Peyer's patch (tissue), 4 donors: ENCODE results near the gene PCDHGB1. TPM values are rescaled to one million over a fixed set of nuclear protein-coding genes. Genes with fewer than 3 reads are reported as not detected.
A peak's percentile ranks its signal among the peaks of the same experiment; 100 is the strongest.

Experiments
- DNase-seq, 3 donors: peaks; one replicate each; pipeline ENCODE4 v3.0.0-alpha.2; 2017 to 2019
- H3K27ac ChIP-seq, 4 donors: fragments of 200-600 bp; sonication (generic); one replicate each; pipeline ENCODE4 v1.5.1; 2016 to 2019
- H3K27me3 ChIP-seq, 2 donors: fragments of 200-600 bp; sonication (generic); one replicate each; pipeline ENCODE4 v1.5.1; 2019
- H3K36me3 ChIP-seq, 3 donors: fragments of 200-600 bp; sonication (generic); one replicate each; pipeline ENCODE4 v1.5.1; 2016 to 2019
- H3K4me1 ChIP-seq, 4 donors: fragments of 200-600 bp; sonication (generic); one replicate each; pipeline ENCODE4 v1.5.1; 2016 to 2019
- H3K4me3 ChIP-seq, 4 donors: fragments of 200-600 bp; sonication (generic); 1 replicate in 3 of 4; 2 replicates in 1 of 4; pipeline ENCODE4 v1.5.1; 2016 to 2019; ENCODE audit warnings: mild to moderate bottlenecking in 1 of 4
- H3K9me3 ChIP-seq, 4 donors: fragments of 200-600 bp; sonication (generic); one replicate each; pipeline ENCODE4 v1.5.1; 2016 to 2019; ENCODE audit warnings: mild to moderate bottlenecking in 1 of 4
- CTCF ChIP-seq, 6 experiments: fragments of 450-650 bp in 4 of 6; fragments of 200-600 bp in 2 of 6; sonication (generic) in 1 of 6; IDR thresholded peaks; one replicate each; pipeline ENCODE4 v1.5.1; 2017 to 2019; ENCODE audit warnings: antibody characterized with exemption in 6 of 6, mild to moderate bottlenecking in 3 of 6, moderate library complexity in 1 of 6
- POLR2A ChIP-seq, 2 donors: fragments of 450-650 bp; IDR thresholded peaks; one replicate each; pipeline ENCODE4 v1.5.1; 2017; ENCODE audit warnings: antibody characterized with exemption in 2 of 2, mild to moderate bottlenecking in 2 of 2, moderate library complexity in 2 of 2
- total RNA-seq, 4 donors: library from RNA; depleted of rRNA; stranded (reverse); fragments of >200 nt; gene quantifications; one replicate each; pipeline ENCODE4 v1.1.0, GENCODE V29; 2016

PCDHGB1 gene
- total RNA-seq, 4 donors from 2014 or later, result 0.27 to 0.53 (median 0.47) TPM; not detected in 1

GRCh38 chr5:141363952-141364660 lies 14.2 kb downstream of the PCDHGB1 start, which contains the start of gene PCDHGA5:
TSS of gene PCDHGA5 (plus strand) at chr5:141364162. CDS start at chr5:141364331, 169 bp downstream.
- TF ChIP-seq POLR2A (IDR thresholded peaks at IDR 0.05), result no peak
- no peak for TF ChIP-seq CTCF (IDR thresholded peaks at IDR 0.05)
- Histone ChIP-seq H3K27me3 (no peaks in the 10 kb centered on the region), H3K9me3 (peaks cover 0 to 80% (median 10%) of the 10 kb centered on the region in 4 donors), H3K36me3 (no peaks in the 10 kb centered on the region), H3K4me3 (no peak within 1 kb of the TSS), H3K4me1 (no peaks in the 10 kb centered on the region), H3K27ac (no peak within 1 kb of the TSS)
- DNase-seq, result no peak

GRCh38 chr5:141366016-141366896 lies 16.4 kb downstream of the PCDHGB1 start:
- TF ChIP-seq CTCF (IDR thresholded peaks at IDR 0.05) (no peak), POLR2A (IDR thresholded peaks at IDR 0.05) (no peak)
- Histone ChIP-seq H3K27me3 (no peaks in the 10 kb centered on the region), H3K27ac (no peak overlapping the region), H3K4me3 (no peak overlapping the region), H3K4me1 (no peaks in the 10 kb centered on the region), H3K9me3 (peaks cover 0 to 77% (median 10%) of the 10 kb centered on the region in 4 donors), H3K36me3 (no peaks in the 10 kb centered on the region)
- DNase-seq, result no peak

- Histone ChIP-seq H3K36me3 (no peaks in the 10 kb centered on the region), H3K9me3 (peaks cover 0 to 79% (median 9%) of the 10 kb centered on the region in 4 donors), H3K27ac (no peak within 1 kb of the TSS), H3K4me3 (peak within 1 kb of the TSS; percentile 0 to 24 (median 14)), H3K27me3 (no peaks in the 10 kb centered on the region), H3K4me1 (no peaks in the 10 kb centered on the region)
- no peak for DNase-seq
- TF ChIP-seq CTCF (IDR thresholded peaks at IDR 0.05) (peak in 4 of 6 experiments; percentile 14 to 25 (median 16)), POLR2A (IDR thresholded peaks at IDR 0.05) (no peak)
Measured at GRCh38 chr5:141369994-141370848, 20.3 kb downstream of the PCDHGB1 start, which contains the start of gene PCDHGB3. TSS of gene PCDHGB3 (plus strand) at chr5:141370242. CDS start at chr5:141370395, 153 bp downstream.

GRCh38 chr5:141371572-141372475 lies 21.9 kb downstream of the PCDHGB1 start:
- no peak overlapping the region for H3K4me3 ChIP-seq
- peaks cover 0 to 75% (median 14%) of the 10 kb centered on the region in 4 donors for H3K9me3 ChIP-seq
- no peak for DNase-seq
- H3K27ac ChIP-seq, result no peak overlapping the region
- H3K36me3 ChIP-seq, result no peaks in the 10 kb centered on the region
- H3K4me1 ChIP-seq, result no peaks in the 10 kb centered on the region
- no peak for TF ChIP-seq POLR2A (IDR thresholded peaks at IDR 0.05)
- TF ChIP-seq CTCF (IDR thresholded peaks at IDR 0.05), result no peak
- H3K27me3 ChIP-seq, result no peaks in the 10 kb centered on the region
